HG03066 (cell line): ENCODE results near the gene FAT1.

Experiments used
- ATAC-seq: cut with Tn5 transposase; IDR thresholded peaks from one replicate; pipeline ENCODE4 v1.9.1; 2021; ENCODE audit warnings: low read depth; ENCODE audit not compliant: unreplicated experiment

Gene FAT1

DNA sequence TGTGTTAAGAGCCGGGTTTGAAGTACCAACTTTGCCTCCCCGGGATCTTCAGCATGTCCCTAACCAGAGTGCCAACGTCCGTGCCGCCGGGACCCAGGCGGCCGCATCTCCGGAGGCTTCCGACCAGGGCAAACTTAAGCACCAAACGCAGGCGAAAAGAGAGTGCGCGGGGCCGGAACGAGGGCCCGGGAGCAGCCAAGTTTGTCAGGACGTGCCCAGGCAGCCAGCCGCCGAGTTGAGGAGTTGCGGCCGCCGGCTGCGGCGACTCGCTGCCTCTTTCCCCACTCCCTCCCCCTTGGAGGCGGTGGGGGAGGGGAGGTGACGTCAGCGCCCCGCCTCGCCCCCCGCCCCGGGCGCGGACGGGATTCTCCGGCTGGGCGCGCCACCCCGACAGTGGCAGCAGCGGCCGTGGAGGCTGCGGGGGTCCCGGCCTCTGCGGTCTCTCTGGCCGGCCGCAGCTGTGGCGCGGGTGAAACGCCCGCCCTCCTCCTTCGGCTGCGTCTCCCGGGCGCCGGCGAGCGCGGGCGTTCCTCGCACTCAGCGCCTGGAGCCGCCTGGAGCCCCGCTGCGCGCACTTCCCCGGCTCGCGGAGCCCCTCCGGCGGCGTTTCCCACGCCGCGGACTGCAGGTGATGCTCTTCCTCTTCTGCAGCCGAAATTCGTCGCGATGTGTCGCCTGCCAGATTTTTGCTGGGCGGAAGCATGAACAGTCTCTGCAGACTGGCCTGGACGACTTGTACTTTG is 2.9 kb upstream of the FAT1 start:
- ATAC-seq = no peak

DNA sequence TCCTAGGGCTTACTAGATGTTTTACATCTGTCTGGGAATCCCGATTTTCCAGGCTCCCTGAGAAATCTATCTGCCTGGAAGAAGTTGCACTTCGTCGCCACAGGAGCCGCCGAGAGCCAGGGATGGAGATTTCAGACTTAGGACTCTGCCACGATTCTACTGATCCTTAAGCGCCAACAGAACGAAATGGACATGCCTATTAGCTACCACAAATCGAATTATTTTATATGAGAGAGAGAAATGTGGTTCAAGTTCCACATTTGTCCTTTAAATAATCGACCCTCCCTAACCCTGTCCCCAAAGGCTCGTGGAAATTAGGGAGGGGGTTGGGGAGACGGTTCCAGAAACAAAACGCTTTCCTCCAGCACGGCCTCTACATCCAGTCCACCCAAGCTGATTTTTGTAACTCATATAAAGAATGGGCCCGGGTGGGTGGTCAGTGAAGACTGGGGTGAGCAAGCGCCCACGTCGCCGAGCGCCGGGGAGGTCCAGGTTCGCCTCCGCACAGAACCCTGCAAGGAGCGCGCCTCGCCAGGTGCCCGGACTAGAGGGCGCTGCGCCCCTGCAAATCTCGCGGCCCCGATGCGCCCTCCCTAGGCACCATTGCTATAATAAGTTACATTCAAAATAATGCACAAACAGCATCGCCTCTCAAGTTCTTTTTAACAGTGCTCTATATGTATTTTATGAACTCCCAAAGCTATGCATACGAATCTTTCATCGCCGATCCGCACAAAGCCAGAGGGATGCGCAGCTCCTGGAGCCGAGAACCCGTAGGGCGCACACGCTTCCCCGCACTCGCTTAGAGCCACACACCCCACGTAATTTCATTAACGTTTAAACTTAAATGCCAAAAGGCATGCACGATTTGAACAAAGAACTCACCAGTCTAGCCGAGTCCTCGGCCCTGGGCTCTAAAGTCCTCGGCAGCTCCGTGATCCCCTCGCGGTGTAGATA is 2.1 kb upstream of the FAT1 start:
- ATAC-seq = no peak

DNA sequence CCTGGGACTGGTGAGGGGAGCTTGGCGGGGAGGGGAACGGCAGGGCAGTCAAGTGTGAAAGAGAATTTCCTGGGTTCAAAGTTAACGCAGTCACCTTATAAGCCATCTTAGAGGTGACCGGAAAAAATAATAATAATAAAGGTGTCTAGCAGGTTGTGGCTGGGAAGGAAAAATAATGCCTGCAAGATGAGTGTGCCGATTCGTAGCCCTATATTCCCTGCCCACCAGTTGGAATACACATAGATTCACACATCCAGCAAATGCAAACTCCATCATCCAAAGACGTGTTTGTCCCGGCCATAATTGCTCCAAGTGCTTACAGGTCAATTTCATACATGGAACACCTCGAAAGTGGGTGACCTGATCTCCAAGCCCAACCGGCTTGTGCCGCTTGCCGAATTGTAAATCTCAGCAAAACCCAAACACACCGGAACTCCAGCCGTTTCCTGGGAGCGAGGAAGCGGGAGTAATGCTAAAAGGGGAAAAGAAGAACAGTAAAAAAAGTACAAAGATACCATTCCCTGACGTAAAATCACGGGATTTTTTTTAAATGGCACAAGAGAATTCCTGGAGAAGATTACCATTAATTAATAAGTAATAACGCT is 1.3 kb upstream of the FAT1 start:
- ATAC-seq = no peak

DNA sequence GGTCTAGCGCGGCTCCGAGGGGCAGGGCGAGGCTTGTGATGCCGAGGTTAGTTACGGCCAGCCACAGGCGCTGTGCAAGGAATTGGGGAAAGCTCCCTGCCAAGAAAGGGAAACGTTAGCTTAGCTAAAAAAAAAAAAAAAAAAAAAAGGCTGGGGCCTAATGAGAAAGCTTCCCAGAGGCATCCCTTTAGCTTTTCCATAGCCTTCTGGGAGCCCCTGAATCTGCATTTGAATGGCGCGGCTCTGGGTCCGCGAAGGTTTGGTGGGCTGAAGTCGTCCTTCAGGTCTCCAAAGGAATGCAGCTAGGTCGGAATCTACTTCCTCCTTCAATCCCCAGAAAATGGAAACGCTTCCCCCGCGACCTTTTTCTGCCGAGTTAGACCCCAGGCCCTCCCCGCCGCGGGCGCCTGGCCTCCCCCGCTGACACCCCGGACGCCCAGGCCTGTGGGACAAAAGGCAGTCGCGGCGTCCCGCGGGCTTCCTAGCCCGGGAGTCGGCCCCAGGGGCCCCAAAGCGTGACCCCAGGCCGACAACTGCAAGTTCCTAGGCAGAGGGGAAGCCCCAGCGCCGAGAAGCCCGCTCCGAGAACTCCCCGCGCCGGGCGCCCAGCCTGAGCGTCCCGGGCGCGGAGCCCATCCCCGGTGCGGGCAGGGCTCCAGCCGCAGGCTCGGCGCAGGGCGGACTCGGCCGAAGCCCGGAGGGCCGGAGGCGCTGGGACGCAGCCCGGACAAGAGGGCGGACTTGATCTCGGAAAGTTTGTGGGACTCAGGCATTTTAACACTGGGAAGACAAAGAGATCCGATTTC is 605 bp upstream of the FAT1 start:
- ATAC-seq = no peak

DNA sequence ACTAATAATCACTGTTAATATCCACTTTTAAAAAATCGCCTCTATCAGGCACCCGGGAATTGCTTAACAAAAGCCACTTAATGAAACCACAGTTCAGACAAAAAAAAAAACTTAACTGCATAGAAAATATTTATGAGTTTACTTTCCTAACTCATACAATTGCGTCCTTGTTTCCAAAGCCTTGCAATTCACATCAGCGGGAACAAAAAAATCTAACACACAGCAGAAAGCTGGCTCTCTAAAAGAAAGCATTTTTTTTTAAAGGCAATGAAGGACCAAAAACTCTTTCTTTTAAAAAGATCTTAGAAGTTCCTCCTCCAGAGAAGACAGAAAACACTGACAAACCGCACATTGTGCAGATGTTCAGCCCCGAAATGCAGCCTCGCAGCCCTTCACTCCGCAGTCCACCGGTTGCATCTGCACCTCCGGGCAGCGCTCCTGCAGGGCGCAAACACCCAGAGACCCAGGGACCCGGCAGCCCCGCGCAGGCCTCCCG is 812 bp downstream of the FAT1 start:
- ATAC-seq = no peak

DNA sequence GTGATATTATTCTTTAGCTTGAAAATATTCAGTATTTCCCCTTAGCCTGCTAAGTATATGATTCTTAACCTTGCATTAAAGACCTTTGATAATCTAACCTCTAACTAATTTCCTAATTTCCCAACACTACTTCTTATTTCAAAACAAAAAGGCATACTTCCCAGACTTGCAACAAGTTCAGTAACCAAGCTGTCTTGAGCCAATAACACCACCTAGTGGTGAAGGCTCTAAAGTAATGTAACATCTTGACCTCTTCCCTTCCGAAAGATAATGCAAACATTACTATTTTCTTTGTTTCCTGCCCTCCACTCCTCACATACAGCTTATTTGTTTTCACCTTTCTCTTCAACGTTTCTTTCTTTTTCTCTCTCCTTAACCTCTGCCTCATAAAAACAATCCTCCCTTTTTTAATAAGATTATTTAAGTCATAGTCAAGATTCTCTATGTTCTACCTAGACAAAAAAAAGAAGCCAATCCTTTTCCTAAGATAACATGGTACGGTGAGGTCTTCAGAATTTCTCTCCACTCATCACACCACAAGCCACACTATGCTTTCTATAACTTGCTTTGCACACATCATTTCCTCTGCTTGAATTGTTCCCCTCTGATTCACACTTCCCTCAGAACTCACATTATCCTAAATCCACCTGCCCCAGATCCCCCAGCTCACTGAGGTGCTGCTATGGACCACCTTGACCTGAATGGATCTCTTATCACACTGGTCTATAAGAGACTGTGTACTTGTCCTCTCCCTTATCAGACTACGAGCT is 3.5 kb downstream of the FAT1 start:
- no peak for ATAC-seq

DNA sequence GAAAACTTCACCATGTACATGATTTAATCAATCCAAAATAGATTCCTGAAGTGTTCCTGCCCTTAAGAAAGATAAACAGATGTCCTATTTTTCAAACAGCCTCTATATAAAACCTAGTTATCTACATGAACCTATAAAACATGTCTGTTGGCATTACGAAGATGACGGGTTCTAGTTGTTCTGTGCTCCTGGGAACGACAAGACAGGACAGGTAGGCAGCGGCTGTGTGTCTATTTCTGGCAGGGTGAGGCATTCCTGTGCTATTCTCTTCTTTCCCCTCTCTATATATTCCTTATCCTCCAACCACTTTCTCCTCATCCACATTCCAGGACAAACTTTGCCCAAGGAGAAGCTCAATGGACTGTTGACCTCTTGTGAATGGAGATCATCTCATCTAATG is 6.1 kb downstream of the FAT1 start:
- no peak for ATAC-seq

DNA sequence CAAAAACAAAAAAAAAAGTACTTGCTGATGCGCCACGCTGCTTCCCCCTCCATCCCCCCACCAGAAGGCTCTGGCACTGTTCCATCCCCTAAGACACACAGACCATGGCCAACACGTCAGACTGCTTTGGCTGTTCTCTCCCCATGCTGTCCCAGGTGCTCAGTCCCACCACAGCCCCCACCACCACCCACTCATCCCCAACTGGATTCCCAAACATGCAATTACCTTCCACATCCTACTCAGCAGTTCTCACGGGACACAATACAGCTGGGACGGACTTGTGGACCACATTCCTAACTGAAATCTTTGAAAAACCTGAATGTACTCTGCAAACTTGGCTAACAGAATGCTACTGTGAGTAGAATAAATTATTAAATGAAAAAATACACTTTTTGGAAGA is 8.6 kb downstream of the FAT1 start:
- no peak for ATAC-seq

DNA sequence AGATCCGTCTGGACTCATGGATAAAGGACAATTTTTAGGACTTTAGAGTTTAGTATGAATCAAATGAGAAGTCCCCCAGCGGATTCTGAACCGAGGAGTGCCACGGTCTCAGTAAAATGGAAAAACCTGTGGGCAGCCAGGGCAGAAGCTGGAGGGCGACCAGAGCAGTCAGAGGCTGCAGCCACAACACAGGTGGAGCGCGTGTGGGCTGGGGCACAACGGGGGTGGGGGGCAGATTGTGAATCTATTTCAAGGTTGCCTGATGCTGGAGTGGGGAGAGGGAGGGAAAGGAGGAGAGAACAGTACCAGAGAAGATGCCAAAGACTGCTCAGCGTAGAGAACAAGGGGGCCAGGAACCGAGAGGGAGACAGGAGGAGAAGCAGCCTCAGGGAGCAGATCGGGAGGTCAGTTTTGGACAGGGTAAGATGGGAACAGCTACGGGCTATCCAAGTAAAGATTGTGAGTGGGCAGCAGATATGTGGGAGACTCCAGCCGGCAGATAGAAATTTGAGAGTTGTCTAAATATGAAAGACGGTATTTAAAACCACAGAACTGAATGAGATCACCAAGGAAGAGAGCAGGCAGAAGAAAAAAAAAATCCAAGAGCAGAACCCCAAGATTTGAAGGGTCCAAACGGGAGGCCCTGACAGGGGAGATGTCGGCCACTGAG is 9.5 kb downstream of the FAT1 start:
- ATAC-seq = no peak

DNA sequence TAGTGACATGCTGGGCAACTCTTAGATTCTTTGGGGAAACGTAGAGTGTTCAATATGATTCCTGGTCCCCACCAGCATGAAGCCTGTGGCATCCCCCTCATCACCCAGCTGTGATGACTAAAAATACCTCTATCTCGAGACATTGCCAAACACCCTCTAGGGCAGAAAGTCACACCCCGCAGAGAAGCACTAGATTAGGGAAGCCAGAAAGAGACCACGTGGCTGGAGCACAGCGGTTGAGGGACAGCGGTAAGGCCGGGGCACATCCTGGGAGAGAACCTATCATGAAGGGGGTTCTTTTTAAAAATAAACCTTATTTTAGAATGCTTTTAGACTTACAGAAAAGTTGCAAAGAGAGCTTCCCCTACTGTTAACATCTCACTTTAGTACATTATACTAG is 11.0 kb downstream of the FAT1 start:
- no peak for ATAC-seq

DNA sequence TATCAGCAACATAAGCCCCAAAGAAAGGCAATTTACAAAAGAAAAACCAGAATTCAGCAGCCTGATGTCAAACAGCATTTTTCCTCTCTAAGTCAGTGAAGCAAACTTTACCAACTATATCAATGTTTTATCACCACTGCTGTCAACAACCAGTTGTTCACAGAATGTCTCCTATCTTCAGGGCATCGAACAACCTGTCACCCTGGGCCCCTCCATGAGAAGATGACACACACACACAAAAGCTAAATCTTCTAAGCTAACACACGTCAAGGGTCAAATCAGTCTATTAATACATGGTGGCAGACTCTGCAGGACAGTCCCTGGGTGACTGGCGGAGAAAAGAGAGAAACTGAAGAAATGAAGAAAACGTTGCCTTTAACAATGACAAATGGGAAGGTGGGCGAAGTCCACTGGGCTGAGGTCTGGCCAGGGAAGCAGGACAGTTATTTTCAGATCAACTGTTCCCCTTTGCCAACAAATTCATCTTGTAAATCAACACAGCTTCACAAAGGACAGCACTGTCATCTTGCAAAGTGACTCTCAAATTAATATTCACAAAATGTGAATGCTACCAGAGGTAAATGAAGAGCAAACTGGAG is 13.0 kb downstream of the FAT1 start:
- no peak for ATAC-seq

DNA sequence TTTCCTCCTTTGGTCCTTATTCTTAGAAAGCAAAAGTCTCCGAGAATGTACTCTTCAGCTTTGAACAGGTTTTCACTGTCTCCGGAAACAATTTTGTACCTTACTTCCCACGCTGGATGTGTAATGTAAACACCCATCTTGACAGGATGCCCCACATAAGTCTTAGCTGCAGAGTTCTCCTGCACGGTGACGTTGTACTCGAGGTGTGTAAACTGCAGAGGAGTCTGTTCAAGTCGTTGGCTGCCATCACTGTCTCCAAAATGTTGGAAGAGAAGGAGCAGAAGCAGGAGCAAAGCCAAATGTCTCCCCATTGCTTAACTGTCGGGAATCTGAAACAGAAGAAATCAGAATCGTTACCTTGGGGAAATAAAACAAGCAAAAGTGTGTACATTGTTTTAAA is 14.1 kb downstream of the FAT1 start:
- ATAC-seq = no peak

DNA sequence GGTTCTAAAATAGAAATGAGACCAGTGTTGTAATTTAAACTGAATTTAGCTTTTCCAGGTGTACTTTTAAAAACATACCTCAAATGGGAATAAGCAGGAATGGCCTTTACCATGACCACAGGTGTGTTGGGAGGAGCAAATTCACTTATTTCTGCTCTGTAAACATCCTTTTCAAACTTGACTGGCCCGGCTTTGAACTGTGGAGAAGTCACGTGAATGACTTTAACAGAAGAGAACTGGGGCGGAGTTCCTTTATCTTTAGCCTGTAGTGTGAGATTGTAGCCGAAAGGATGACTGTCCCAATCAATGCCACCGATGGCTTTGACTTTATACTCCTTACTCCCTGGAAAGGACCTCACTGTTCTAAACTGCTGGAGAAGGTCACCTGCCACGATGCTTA is 15.1 kb downstream of the FAT1 start:
- ATAC-seq = no peak

DNA sequence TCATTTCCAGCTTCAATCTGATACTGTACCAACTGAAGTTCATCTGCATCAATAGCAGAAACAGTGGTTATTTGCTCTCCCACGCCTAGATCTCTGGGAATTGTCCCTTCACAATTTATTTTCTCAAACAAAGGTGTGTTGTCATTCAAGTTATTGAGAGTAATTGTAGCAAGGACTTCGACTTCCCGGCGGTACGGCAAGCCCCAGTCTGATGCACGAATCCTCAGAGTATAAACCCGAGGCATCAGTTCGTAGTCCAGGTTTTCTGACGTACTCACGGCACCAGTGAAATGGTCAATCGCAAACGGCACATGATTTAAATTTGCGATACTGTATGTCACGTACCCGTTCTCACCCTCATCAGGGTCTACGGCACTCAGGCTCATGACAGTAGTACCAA is 15.7 kb downstream of the FAT1 start:
- no peak for ATAC-seq

DNA sequence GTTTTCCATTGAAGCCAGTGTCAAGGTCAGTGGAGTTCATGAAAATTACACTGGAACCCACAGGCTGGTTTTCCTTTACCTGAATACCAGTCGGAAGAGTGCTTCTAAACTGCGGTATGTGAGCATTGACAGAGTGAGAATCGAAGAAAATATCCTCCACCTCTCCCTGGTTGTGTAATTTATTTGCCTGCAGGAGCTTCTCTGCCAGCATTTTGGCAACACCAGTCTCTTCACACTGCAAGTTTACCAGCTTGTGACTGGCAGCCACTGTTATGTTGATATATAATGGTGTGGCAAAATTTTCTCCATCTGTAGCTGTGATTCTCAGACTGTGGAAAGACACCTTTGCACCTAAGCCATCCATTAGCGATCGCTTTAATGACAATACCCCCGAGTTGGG is 16.1 kb downstream of the FAT1 start:
- ATAC-seq = no peak

DNA sequence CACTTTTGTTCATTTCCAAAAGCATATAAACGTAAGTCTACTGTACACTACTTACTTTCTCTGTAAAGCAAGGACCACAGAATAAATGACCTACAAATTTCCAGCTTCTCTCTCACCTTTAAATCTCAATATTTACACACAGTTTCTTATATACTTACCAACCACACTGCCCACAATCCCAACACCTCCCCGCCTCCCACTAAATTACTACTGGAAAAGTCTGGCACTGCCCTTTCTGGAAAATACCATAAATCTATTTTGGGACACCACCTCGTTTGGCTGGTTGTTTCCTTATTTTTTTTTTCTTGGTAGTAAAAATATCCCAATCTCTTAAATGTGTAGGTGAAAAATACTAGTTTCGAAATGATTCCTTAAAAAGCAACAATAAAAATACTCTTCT is 19.6 kb downstream of the FAT1 start:
- no peak for ATAC-seq

DNA sequence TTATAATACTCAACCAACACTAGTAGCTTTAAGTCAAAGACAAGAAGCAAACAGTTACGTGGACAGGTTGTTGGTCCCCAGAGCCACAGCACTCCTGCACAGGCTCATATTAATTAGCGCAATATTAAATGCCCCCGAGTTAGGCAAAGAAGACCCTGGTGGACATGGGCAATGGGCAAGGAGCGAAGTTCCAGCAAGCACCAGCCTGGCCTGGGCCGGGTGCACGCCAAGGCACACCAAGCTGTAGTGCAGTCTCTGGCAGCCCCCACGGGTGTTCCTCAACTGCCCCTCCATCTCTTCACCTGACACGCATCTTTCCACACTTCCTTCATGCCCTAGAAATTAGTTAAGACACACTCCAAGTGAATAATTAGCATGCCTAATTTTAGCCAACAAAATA is 20.1 kb downstream of the FAT1 start:
- no peak for ATAC-seq

DNA sequence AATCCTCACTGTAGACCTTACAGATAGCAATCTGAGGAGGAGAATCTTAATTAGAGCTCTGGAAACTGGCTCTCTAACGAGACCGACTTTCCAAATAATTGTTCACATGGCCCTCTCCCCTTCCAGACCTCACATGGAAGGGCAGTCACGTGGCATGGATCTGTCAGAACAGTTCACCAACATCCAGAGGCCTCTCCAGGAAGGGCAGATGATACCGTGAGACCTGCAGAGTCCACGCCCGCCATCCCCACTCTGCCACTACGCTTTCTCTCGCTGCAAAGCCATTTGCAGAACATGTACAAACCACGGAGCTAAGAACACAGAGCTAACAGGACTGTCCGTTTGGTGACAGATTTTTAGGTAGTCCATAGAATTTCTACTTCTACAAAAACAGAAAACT is 20.7 kb downstream of the FAT1 start:
- no peak for ATAC-seq

DNA sequence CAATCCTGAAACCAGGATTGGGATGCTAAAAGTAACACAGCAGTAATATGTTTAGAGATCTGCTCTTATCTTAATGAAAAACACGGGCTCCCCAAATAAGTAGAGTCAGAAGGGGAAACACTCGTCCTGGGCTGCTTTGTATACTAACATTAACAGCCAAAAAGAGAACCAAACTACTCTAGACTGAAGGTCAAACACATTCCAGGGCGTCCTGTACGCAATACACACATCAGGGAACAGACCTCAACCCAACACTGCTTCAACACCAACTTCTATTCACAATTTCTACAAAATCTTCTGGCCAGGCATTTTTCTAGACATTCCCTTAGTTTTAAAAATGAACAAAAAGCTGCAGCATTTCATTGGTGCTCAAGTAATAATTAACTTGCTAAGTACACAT is 21.4 kb downstream of the FAT1 start:
- ATAC-seq = no peak
